ENCODE results near the gene OR52E2. TPM values are rescaled to one million over a fixed set of nuclear protein-coding genes. Genes with fewer than 3 reads are reported as not detected.

The OR52E2 gene
- total and polyA plus RNA-seq, 8 donors, result not detected

DNA sequence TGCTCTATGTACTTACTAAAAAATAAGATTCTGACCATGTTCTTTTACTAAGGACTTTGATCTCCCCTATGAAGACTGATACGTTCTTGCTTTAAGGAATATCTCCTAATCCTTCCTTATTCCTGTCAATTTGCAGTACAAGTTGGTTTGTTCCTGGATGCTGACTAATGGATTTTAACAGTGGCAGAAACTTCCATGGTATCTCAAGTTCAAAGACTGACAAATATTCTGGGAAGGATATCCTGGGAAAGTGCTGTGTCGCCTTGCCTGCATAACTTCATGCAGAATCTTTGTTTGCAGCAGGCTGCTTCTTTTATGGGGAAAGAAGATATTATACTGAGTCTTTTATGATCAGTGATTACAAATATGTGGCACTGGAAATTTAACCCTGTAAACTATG is 21.5 kb downstream of the OR52E2 start:
- Histone ChIP-seq H3K9me3 (no peaks in the 10 kb centered on the region), H3K4me1 (no peaks in the 10 kb centered on the region), H3K27me3 (no peaks in the 10 kb centered on the region), H3K36me3 (no peaks in the 10 kb centered on the region), H3K4me3 (no peak overlapping the region), H3K27ac (no peak overlapping the region)
- 41 to 74% (median 50%) methylated on average over 2 of the region's 2 CpGs for WGBS, 5 donors
- no peak for DNase-seq
- TF ChIP-seq EP300 (IDR thresholded peaks at IDR 0.05) (no peak), POLR2AphosphoS5 (IDR thresholded peaks at IDR 0.05) (no peak), POLR2A (IDR thresholded peaks at IDR 0.05) (no peak)
- intact Hi-C loops (cut with DNase I; ENCODE audit: low total_unique reads), result no loop called here

DNA sequence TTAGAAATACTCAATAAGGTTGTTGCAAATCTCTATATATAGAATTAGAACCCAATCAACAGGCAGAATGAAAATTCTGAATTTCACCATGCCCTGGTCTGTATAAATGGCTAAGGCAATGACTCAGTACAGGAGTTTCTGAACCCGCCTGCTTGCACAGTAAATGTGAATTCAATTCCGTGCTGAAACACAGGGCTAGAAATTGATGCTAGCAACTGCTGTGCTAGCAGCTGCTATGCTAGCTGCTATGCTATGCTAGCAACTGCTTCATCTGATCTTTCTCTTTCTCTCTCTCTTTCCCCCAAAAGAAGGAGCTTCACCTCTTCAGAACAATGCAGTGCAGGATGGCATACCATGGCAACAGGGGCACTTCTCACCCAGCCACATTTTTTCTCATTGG is 22.8 kb downstream of the OR52E2 start:
- WGBS, 5 donors, result 71 to 89% (median 84%) methylated on average over 2 of the region's 2 CpGs
- Histone ChIP-seq H3K4me3 (no peak overlapping the region), H3K9me3 (no peaks in the 10 kb centered on the region), H3K27ac (no peak overlapping the region), H3K4me1 (no peaks in the 10 kb centered on the region), H3K36me3 (no peaks in the 10 kb centered on the region), H3K27me3 (no peaks in the 10 kb centered on the region)
- TF ChIP-seq EP300 (IDR thresholded peaks at IDR 0.05), result no peak
- TF ChIP-seq CTCF (IDR thresholded peaks at IDR 0.05), result no peak
- intact Hi-C loops (cut with DNase I; ENCODE audit: low total_unique reads), result no loop called here
- no peak for DNase-seq

- Histone ChIP-seq H3K36me3 (no peaks in the 10 kb centered on the region), H3K9me3 (peaks cover 5 to 22% (median 17%) of the 10 kb centered on the region in 4 donors), H3K27me3 (no peaks in the 10 kb centered on the region), H3K4me1 (no peaks in the 10 kb centered on the region), H3K27ac (no peak overlapping the region), H3K4me3 (no peak overlapping the region)
- TF ChIP-seq EP300 (IDR thresholded peaks at IDR 0.05) (no peak), POLR2AphosphoS5 (IDR thresholded peaks at IDR 0.05) (no peak), CTCF (IDR thresholded peaks at IDR 0.05) (no peak), POLR2A (IDR thresholded peaks at IDR 0.05) (no peak)
- intact Hi-C loops (cut with DNase I; ENCODE audit: low total_unique reads), result no loop called here
- DNase-seq, result no peak
- 89 to 96% (median 93%) methylated on average over 2 of the region's 2 CpGs for WGBS, 5 donors
Measured at GRCh38 chr11:5021996-5022395, 37.4 kb downstream of the OR52E2 start.

DNA sequence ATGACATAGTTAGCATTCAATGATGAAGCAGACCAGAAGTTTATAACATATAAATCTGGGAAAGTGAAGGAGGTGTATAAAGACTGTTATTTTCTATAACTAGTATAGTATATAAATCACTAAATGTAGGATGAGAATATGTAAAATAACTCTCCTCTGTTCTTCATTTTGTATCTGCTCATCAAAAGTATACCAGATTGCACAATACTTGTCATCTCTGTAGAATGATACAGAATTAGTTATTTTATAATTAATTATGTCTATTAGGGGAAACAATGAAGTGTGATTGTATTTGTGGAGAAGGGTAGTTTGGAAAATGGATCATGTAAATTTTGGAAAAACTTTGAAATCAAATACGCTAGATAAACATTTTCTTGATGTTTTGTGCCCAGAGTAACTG is 46.4 kb downstream of the OR52E2 start:
- no peak overlapping the region for H3K4me3 ChIP-seq
- no peaks in the 10 kb centered on the region for H3K4me1 ChIP-seq
- TF ChIP-seq CTCF (IDR thresholded peaks at IDR 0.05) (no peak), EP300 (IDR thresholded peaks at IDR 0.05) (no peak), POLR2A (IDR thresholded peaks at IDR 0.05) (no peak), POLR2AphosphoS5 (IDR thresholded peaks at IDR 0.05) (no peak)
- no peaks in the 10 kb centered on the region for H3K36me3 ChIP-seq
- DNase-seq, result no peak
- no peaks in the 10 kb centered on the region for H3K9me3 ChIP-seq
- 81 to 94% (median 87%) methylated on average over 1 of the region's 1 CpG for WGBS, 5 donors
- H3K27me3 ChIP-seq, result no peaks in the 10 kb centered on the region
- intact Hi-C loops (cut with DNase I; ENCODE audit: low total_unique reads), result no loop called here
- H3K27ac ChIP-seq, result no peak overlapping the region

DNA sequence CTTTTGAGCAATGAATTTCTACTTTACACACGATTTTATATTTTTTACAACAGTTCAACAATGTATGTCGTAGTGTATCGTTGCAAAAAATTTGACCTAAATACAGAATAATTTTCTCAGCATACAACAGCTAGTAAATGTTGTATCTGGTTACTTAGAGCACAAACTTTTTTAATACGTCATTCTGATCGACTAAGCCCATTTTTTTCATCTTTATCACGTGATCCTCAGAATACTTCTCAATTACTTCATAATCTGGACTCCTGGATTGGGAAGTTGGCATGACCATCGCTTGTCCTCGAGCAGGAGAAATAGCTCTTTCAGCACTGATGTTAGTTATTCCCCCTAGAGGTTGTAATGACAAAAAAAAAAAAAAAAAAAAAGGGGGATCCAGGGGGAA is 48.2 kb downstream of the OR52E2 start:
- no peak for DNase-seq
- Histone ChIP-seq H3K36me3 (no peaks in the 10 kb centered on the region), H3K27me3 (no peaks in the 10 kb centered on the region), H3K4me3 (no peak overlapping the region), H3K27ac (no peak overlapping the region), H3K9me3 (no peaks in the 10 kb centered on the region), H3K4me1 (no peaks in the 10 kb centered on the region)
- intact Hi-C loops (cut with DNase I; ENCODE audit: low total_unique reads), result no loop called here
- WGBS, 5 donors, result 67 to 79% (median 72%) methylated on average over 8 of the region's 8 CpGs
- TF ChIP-seq POLR2AphosphoS5 (IDR thresholded peaks at IDR 0.05) (no peak), EP300 (IDR thresholded peaks at IDR 0.05) (no peak), CTCF (IDR thresholded peaks at IDR 0.05) (no peak), POLR2A (IDR thresholded peaks at IDR 0.05) (no peak)

Other genes with a start within 250 kb of the OR52E2 start
- gene OR51F2, start 238.3 kb downstream of the OR52E2 start, total RNA-seq, result not detected
- not detected for gene OR51F2, start 238.3 kb downstream of the OR52E2 start, polyA plus RNA-seq
- not detected for gene OR51S1, start 210.4 kb downstream of the OR52E2 start, total RNA-seq
- not detected for gene OR51S1, start 210.4 kb downstream of the OR52E2 start, polyA plus RNA-seq
- not detected for gene OR51T1, start 177.7 kb downstream of the OR52E2 start, total RNA-seq
- gene OR51T1, start 177.7 kb downstream of the OR52E2 start, polyA plus RNA-seq, result not detected
- gene OR51A7, start 155.8 kb downstream of the OR52E2 start, total RNA-seq, result not detected
- not detected for gene OR51A7, start 155.8 kb downstream of the OR52E2 start, polyA plus RNA-seq
- not detected for gene OR51G2, start 140.3 kb downstream of the OR52E2 start, total RNA-seq
- gene OR51G2, start 140.3 kb downstream of the OR52E2 start, polyA plus RNA-seq, result not detected
- not detected for gene OR51G1, start 135.3 kb downstream of the OR52E2 start, total RNA-seq
- gene OR51G1, start 135.3 kb downstream of the OR52E2 start, polyA plus RNA-seq, result not detected
- gene OR51A4, start 112.0 kb downstream of the OR52E2 start, total RNA-seq, result not detected
- gene OR51A4, start 112.0 kb downstream of the OR52E2 start, polyA plus RNA-seq, result not detected
- gene OR51A2, start 103.9 kb downstream of the OR52E2 start, total RNA-seq, result not detected
- gene OR51A2, start 103.9 kb downstream of the OR52E2 start, polyA plus RNA-seq, result not detected
- gene OR51L1, start 64.8 kb downstream of the OR52E2 start, total RNA-seq, result not detected
- not detected for gene OR51L1, start 64.8 kb downstream of the OR52E2 start, polyA plus RNA-seq
- gene OR52J3, start 13.1 kb downstream of the OR52E2 start, total RNA-seq, result not detected
- gene OR52J3, start 13.1 kb downstream of the OR52E2 start, polyA plus RNA-seq, result not detected
- gene OR52E1, start 9.9 kb upstream of the OR52E2 start, total RNA-seq, result 1 to 10 TPM in 1 of 5 donors, not detected in 4; 2.6 TPM
- gene OR52E1, start 9.9 kb upstream of the OR52E2 start, polyA plus RNA-seq, result not detected
- gene OR52A5, start 78.7 kb upstream of the OR52E2 start, total RNA-seq, result under 1 TPM in 1 of 5 donors, not detected in 4; 0.18 TPM
- not detected for gene OR52A5, start 78.7 kb upstream of the OR52E2 start, polyA plus RNA-seq
- gene OR52A1, start 95.1 kb upstream of the OR52E2 start, total RNA-seq, result not detected
- not detected for gene OR52A1, start 95.1 kb upstream of the OR52E2 start, polyA plus RNA-seq
- gene OR51V1, start 141.1 kb upstream of the OR52E2 start, total RNA-seq, result not detected
- not detected for gene OR51V1, start 141.1 kb upstream of the OR52E2 start, polyA plus RNA-seq
- 1,000 to 10,000 TPM in 1 of 5 donors, 100 to 1,000 TPM in 1, 10 to 100 TPM in 1, 1 to 10 TPM in 2; 2.9 to 1,619 (median 29.5) TPM for gene HBB, start 167.4 kb upstream of the OR52E2 start, total RNA-seq
- gene HBB, start 167.4 kb upstream of the OR52E2 start, polyA plus RNA-seq, result 10 to 100 TPM in 2 of 3 donors, 1 to 10 TPM in 1; 3.1 to 15.1 (median 13.0) TPM
- gene HBD, start 174.9 kb upstream of the OR52E2 start, total RNA-seq, result 1 to 10 TPM in 1 of 5 donors, not detected in 4; 4.8 TPM
- gene HBD, start 174.9 kb upstream of the OR52E2 start, polyA plus RNA-seq, result under 1 TPM in 1 of 3 donors, not detected in 2; 0.20 TPM
- gene HBG1, start 190.2 kb upstream of the OR52E2 start, total RNA-seq, result 1 to 10 TPM in 1 of 5 donors, not detected in 4; 6.2 TPM
- gene HBG1, start 190.2 kb upstream of the OR52E2 start, polyA plus RNA-seq, result not detected
- 1,000 to 10,000 TPM in 1 of 5 donors, not detected in 4; 1,854 TPM for gene HBG2, start 195.2 kb upstream of the OR52E2 start, total RNA-seq
- under 1 TPM in 1 of 3 donors, not detected in 2; 0.75 TPM for gene HBG2, start 195.2 kb upstream of the OR52E2 start, polyA plus RNA-seq
- gene HBE1, start 210.3 kb upstream of the OR52E2 start, total RNA-seq, result 1 to 10 TPM in 1 of 5 donors, not detected in 4; 1.3 TPM
- gene HBE1, start 210.3 kb upstream of the OR52E2 start, polyA plus RNA-seq, result not detected
- not detected for gene OR51B4, start 242.3 kb upstream of the OR52E2 start, total RNA-seq
- gene OR51B4, start 242.3 kb upstream of the OR52E2 start, polyA plus RNA-seq, result not detected

Data from stomach (tissue), 9 donors.